GM04503 (cell line): ENCODE measurements around the gene LRRC51.
"Not testable (repeated sequence)": the region's sequence is repeated elsewhere in the genome, so short reads cannot be mapped to it uniquely, and the experiment has no call there.

Source experiments
- DNase-seq: peaks from one replicate; pipeline ENCODE4 v3.0.0-alpha.2; 2012; ENCODE audit warnings: low read depth

LRRC51 gene

GRCh38 chr11:72111300-72112142 lies 30.9 kb downstream of the LRRC51 start:
- no peak for DNase-seq

GRCh38 chr11:72112143-72112977 lies 31.7 kb downstream of the LRRC51 start, which contains the start of gene ANAPC15:
Gene ANAPC15 (minus strand): TSS chr11:72112695. CDS start chr11:72111276, 1,419 bp downstream.
- DNase-seq: peak; percentile 99

- peak; percentile 77 for DNase-seq
Measured at GRCh38 chr11:72112978-72113808, 32.5 kb downstream of the LRRC51 start.

- DNase-seq: peak; percentile 24
Measured at GRCh38 chr11:72114570-72114969, 33.9 kb downstream of the LRRC51 start.

- no peak for DNase-seq
Measured at GRCh38 chr11:72116019-72116755, 35.5 kb downstream of the LRRC51 start.

GRCh38 chr11:72119198-72119597 lies 38.5 kb downstream of the LRRC51 start:
- no peak for DNase-seq

GRCh38 chr11:72120930-72121329 lies 40.3 kb downstream of the LRRC51 start:
- no peak for DNase-seq

GRCh38 chr11:72122607-72123006 lies 42.0 kb downstream of the LRRC51 start:
- DNase-seq: no peak

- no peak for DNase-seq
Measured at GRCh38 chr11:72123117-72123653, 42.5 kb downstream of the LRRC51 start.

- DNase-seq: no peak
Measured at GRCh38 chr11:72124046-72124445, 43.4 kb downstream of the LRRC51 start.

- no peak for DNase-seq
Measured at GRCh38 chr11:72125956-72126355, 45.3 kb downstream of the LRRC51 start.

GRCh38 chr11:72127923-72128322 lies 47.3 kb downstream of the LRRC51 start:
- no peak for DNase-seq

GRCh38 chr11:72129381-72129780 lies 48.7 kb downstream of the LRRC51 start:
- DNase-seq: no peak

GRCh38 chr11:72132646-72133045 lies 52.0 kb downstream of the LRRC51 start:
- DNase-seq: no peak

- DNase-seq: not testable (repeated sequence)
Measured at GRCh38 chr11:72135473-72135872, 54.8 kb downstream of the LRRC51 start, which contains the start of gene FOLR3. Gene FOLR3 (plus strand): TSS chr11:72135725. CDS start chr11:72135953, 228 bp downstream.

GRCh38 chr11:72135891-72136683 lies 55.4 kb downstream of the LRRC51 start:
- no peak for DNase-seq

GRCh38 chr11:72136684-72137262 lies 56.1 kb downstream of the LRRC51 start:
- no peak for DNase-seq

GRCh38 chr11:72138821-72139390 lies 58.3 kb downstream of the LRRC51 start:
- no peak for DNase-seq

- DNase-seq: no peak
Measured at GRCh38 chr11:72139500-72139899, 58.9 kb downstream of the LRRC51 start.
